ENCODE results near the gene UTY. TPM values are rescaled to one million over a fixed set of nuclear protein-coding genes. Genes with fewer than 3 reads are reported as not detected.

The UTY gene
- total RNA-seq, 3 donors from 2014 or later = 32.5 to 35.4 TPM; not detected in 1

DNA sequence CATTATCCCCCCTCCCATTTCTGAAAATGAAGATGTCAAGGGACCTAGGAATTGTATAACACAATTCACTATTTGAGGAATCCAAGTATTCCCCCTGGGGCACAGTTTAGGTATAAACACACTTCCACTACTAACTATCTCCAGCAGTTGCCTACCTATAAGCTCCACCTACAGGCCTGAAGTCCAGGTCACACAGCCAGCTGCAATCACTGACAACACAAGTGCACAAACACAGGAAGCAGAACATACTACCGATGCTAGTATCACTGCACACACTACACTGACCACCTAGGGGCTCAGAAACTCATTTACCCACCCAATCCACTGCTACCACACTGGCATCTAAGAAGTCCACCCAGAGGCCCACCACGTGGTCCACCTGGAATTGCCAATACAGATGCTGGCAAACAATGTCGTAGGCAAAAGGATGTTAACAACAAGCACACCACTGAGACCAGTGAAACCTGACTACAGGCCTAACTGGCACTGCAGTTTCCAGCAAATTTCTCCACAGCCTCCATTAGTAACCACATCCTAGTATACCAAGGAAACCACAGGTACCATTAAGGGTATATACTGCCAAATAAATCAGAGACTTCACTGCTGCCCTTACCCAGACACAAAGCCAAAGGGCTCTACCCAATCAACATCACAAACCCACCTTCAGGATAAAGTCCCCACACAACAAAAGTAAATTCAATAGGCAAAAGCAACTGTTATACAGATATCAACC, 47.4 kb downstream of the UTY start:
- Histone ChIP-seq H3K9me3 (peaks cover 10% of the 10 kb centered on the region), H3K36me3 (ENCODE audit: low read depth) (no peaks in the 10 kb centered on the region), H3K4me3 (no peak overlapping the region), H3K4me1 (ENCODE audit: low read depth) (no peaks in the 10 kb centered on the region)
- TF ChIP-seq, protein P1, sequence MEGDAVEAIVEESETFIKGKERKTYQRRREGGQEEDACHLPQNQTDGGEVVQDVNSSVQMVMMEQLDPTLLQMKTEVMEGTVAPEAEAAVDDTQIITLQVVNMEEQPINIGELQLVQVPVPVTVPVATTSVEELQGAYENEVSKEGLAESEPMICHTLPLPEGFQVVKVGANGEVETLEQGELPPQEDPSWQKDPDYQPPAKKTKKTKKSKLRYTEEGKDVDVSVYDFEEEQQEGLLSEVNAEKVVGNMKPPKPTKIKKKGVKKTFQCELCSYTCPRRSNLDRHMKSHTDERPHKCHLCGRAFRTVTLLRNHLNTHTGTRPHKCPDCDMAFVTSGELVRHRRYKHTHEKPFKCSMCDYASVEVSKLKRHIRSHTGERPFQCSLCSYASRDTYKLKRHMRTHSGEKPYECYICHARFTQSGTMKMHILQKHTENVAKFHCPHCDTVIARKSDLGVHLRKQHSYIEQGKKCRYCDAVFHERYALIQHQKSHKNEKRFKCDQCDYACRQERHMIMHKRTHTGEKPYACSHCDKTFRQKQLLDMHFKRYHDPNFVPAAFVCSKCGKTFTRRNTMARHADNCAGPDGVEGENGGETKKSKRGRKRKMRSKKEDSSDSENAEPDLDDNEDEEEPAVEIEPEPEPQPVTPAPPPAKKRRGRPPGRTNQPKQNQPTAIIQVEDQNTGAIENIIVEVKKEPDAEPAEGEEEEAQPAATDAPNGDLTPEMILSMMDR (IDR thresholded peaks at IDR 0.05) = no peak
- no peak for DNase-seq
- ATAC-seq = no peak
- intact Hi-C loops (cut with DNase I, micrococcal nuclease) = no loop called here

DNA sequence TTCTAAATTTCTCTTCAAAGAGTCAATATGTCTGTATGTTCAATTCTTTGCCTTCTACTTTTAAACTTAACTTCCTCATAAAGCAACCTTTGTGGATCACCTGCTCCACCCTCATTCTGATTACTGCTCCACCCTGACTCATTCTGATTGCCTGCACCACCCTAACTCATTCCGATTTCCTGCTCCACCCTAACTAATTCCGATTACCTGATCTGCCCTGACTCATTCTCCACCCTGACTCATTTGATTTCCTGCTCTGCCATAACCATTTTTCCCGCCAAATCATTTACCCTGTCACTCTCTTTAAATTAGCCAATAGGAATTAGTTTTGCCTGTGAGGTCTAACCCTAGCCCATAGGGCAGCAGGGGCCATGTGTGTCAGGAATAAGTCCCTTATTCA, 50.3 kb downstream of the UTY start:
- Histone ChIP-seq H3K4me1 (ENCODE audit: low read depth) (no peaks in the 10 kb centered on the region), H3K4me3 (no peak overlapping the region), H3K9me3 (peaks cover 10% of the 10 kb centered on the region), H3K36me3 (ENCODE audit: low read depth) (no peaks in the 10 kb centered on the region)
- intact Hi-C loops (cut with DNase I, micrococcal nuclease) = no loop called here
- no peak for DNase-seq
- TF ChIP-seq, protein P1 (IDR thresholded peaks at IDR 0.05) = no peak
- no peak for ATAC-seq

DNA sequence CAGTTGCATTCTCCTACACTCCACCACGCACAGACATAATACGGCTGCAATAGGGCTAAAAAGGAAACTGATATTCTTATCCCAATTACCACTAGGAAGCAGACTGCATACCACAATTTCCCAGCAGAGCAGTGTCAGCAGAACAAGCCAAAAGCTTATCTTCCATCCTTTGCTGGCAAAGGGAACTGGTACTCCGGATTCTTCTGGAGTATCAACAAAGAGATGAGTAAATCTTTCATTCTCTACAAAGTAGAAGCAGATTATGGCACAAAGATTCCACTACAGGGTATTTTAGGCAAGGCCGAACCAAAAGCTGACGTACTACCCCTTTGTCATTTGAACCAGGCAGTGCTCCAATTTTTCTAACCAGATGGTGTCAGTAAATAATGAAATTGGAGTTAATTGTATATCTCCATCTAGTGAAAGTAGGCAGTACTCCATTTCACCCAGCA, 56.5 kb downstream of the UTY start:
- intact Hi-C loops (cut with DNase I, micrococcal nuclease) = no loop called here
- Histone ChIP-seq H3K36me3 (ENCODE audit: low read depth) (no peaks in the 10 kb centered on the region), H3K9me3 (no peaks in the 10 kb centered on the region), H3K4me3 (no peak overlapping the region), H3K4me1 (ENCODE audit: low read depth) (no peaks in the 10 kb centered on the region)
- no peak for ATAC-seq
- DNase-seq = no peak
- TF ChIP-seq, protein P1 (IDR thresholded peaks at IDR 0.05) = no peak

DNA sequence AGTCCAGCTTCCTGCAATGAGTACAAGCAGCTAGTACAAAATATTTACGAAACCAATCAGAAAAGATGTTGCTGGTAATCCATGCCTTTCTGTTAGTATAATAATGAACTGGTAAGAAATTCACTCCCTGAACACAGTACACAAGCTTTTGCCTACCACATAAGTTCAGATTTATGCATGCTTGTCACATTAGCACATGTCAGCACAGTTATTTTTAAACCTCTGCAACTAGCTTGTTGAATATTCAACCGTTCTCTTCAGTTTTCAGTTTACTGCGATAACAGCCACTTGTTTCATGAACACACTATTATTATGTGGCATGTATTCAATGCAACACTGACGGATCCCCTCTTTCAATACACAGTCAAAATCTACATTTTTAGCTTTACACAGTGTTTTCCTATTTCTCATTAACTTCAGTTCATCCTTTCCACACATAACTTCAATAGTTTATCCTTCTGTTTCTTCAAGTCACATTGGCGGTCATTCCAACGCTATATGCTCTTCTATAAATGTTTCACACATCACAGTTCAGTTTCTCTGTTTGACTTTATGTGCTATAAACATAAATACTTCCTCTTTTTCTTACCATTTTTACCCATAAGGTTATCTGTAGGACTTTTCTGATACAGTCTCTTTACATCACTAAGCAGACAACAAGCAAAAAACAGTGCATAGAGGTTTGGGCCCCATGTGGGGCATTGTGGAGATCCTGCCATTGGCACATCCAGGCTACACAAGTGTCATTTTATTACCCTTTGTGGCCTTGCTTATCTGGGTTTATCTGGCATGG, 62.8 kb downstream of the UTY start:
- no peak overlapping the region for H3K4me3 ChIP-seq
- no peaks in the 10 kb centered on the region for H3K4me1 ChIP-seq (ENCODE audit: low read depth)
- no peaks in the 10 kb centered on the region for H3K36me3 ChIP-seq (ENCODE audit: low read depth)
- no peaks in the 10 kb centered on the region for H3K9me3 ChIP-seq
- ATAC-seq (no peak), DNase-seq (no peak)
- intact Hi-C loops (cut with DNase I, micrococcal nuclease) = no loop called here
- TF ChIP-seq, protein P1 (IDR thresholded peaks at IDR 0.05) = no peak

DNA sequence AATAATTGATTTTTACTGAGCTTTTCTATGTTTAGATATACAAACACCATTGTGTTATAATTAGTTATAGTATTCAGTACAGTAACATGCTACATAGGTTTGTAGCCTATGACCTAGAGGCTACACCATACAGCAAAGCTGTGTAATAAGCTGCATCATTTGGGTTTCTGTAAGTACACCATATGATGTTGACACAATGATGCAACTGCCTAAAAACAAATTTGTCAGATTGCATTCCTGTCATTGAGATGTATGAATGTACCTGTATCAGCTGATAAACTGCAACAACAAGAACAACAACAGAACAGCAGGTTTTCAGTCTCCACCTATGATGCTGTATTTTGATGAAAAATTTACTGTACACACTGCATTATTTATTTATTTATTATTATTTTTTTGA, 64.3 kb downstream of the UTY start:
- DNase-seq = no peak
- Histone ChIP-seq H3K4me3 (no peak overlapping the region), H3K36me3 (ENCODE audit: low read depth) (no peaks in the 10 kb centered on the region), H3K9me3 (no peaks in the 10 kb centered on the region), H3K4me1 (ENCODE audit: low read depth) (no peaks in the 10 kb centered on the region)
- intact Hi-C loops (cut with DNase I, micrococcal nuclease) = no loop called here
- TF ChIP-seq, protein P1 (IDR thresholded peaks at IDR 0.05) = no peak
- no peak for ATAC-seq

All from mucosa of descending colon (tissue), 3 donors.